Hepatocyte (in vitro differentiated cells): ENCODE measurements around the gene INPP5F.

Experiments used
- EZH2 ChIP-seq: fragments of 200-600 bp; sonication (generic); IDR thresholded peaks from 2 replicates; pipeline ENCODE4 v1.6.1; 2016; ENCODE audit warnings: antibody characterized with exemption, mild to moderate bottlenecking, borderline replicate concordance
- TF ChIP-seq, protein P1 (sequence below): fragments of 200-600 bp; sonication (generic); IDR thresholded peaks from 2 replicates; pipeline ENCODE4 v1.5.1; 2016; ENCODE audit warnings: antibody characterized with exemption, mild to moderate bottlenecking; ENCODE audit not compliant: poor library complexity

GRCh38 chr10:119736220-119736619 is 10.4 kb downstream of the INPP5F start:
- TF ChIP-seq, protein P1, sequence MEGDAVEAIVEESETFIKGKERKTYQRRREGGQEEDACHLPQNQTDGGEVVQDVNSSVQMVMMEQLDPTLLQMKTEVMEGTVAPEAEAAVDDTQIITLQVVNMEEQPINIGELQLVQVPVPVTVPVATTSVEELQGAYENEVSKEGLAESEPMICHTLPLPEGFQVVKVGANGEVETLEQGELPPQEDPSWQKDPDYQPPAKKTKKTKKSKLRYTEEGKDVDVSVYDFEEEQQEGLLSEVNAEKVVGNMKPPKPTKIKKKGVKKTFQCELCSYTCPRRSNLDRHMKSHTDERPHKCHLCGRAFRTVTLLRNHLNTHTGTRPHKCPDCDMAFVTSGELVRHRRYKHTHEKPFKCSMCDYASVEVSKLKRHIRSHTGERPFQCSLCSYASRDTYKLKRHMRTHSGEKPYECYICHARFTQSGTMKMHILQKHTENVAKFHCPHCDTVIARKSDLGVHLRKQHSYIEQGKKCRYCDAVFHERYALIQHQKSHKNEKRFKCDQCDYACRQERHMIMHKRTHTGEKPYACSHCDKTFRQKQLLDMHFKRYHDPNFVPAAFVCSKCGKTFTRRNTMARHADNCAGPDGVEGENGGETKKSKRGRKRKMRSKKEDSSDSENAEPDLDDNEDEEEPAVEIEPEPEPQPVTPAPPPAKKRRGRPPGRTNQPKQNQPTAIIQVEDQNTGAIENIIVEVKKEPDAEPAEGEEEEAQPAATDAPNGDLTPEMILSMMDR, result no peak
- no peak for TF ChIP-seq EZH2
